Measurements from ENCODE around the gene CYGB. TPM values are rescaled to one million over a fixed set of nuclear protein-coding genes. Genes with fewer than 3 reads are reported as not detected.
A peak's percentile ranks its signal among the peaks of the same experiment; 100 is the strongest.

The CYGB gene
- total and polyA plus RNA-seq, 2 of the 13 experiments (the other 11 are each of a cell fraction or from before 2014, with no cell fraction given): 18.9 to 27.1 TPM

DNA sequence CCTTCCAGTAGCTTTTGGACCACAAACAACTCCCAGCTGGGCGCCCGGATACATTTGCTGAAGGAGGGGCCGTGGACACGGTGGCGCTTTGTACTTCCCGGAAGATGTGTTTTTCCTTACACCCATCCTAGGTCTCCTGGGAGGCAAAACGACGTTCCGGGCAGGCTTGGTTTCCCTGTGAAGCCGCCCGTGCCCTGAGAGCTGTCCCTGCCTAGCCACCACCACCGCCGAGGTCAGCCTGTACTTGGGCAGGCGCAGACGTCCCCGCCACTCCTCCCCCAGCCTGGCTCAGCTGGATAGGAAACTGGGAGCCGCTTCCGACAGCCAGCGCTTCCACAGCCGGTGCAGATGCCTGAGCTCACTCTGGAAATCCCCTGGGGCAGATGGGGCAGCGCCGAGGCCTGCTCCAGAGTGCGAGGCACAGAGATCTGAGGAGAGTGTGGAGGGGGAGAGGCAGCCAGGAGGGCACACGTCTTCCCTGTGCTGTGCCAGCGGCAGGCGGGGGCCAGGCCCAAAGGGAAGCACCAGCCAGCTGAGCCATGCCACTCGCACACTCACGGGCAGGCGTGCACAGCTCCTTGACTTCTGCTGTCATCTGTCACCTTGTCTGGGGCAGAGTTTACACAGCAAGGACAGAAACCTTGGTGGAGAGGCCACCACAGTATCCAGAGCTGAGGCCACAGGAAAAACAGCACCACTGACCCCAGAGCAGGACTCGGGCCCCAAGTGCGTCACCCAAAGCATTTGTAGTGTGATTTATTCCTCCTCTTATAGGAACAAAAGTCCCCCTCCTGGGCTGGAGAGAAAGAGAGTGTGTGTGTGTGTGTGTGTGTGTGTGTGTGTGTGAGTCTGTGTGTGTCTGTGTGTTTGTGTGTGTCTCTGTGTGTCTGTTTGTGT lies 39.3 kb downstream of the CYGB start (continued):
- TF ChIP-seq, protein P1, sequence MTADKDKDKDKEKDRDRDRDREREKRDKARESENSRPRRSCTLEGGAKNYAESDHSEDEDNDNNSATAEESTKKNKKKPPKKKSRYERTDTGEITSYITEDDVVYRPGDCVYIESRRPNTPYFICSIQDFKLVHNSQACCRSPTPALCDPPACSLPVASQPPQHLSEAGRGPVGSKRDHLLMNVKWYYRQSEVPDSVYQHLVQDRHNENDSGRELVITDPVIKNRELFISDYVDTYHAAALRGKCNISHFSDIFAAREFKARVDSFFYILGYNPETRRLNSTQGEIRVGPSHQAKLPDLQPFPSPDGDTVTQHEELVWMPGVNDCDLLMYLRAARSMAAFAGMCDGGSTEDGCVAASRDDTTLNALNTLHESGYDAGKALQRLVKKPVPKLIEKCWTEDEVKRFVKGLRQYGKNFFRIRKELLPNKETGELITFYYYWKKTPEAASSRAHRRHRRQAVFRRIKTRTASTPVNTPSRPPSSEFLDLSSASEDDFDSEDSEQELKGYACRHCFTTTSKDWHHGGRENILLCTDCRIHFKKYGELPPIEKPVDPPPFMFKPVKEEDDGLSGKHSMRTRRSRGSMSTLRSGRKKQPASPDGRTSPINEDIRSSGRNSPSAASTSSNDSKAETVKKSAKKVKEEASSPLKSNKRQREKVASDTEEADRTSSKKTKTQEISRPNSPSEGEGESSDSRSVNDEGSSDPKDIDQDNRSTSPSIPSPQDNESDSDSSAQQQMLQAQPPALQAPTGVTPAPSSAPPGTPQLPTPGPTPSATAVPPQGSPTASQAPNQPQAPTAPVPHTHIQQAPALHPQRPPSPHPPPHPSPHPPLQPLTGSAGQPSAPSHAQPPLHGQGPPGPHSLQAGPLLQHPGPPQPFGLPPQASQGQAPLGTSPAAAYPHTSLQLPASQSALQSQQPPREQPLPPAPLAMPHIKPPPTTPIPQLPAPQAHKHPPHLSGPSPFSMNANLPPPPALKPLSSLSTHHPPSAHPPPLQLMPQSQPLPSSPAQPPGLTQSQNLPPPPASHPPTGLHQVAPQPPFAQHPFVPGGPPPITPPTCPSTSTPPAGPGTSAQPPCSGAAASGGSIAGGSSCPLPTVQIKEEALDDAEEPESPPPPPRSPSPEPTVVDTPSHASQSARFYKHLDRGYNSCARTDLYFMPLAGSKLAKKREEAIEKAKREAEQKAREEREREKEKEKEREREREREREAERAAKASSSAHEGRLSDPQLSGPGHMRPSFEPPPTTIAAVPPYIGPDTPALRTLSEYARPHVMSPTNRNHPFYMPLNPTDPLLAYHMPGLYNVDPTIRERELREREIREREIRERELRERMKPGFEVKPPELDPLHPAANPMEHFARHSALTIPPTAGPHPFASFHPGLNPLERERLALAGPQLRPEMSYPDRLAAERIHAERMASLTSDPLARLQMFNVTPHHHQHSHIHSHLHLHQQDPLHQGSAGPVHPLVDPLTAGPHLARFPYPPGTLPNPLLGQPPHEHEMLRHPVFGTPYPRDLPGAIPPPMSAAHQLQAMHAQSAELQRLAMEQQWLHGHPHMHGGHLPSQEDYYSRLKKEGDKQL (CRISPR knock-in tag; IDR thresholded peaks at IDR 0.05; ENCODE audit: low read depth): no peak
- TF ChIP-seq MZF1 (CRISPR knock-in tag; IDR thresholded peaks at IDR 0.05; ENCODE audit: borderline replicate concordance) (no peak), KDM4B (CRISPR knock-in tag; IDR thresholded peaks at IDR 0.05) (no peak), YEATS2 (CRISPR knock-in tag; IDR thresholded peaks at IDR 0.05; ENCODE audit: borderline replicate concordance) (no peak), ZNF766 (CRISPR knock-in tag; IDR thresholded peaks at IDR 0.05; ENCODE audit: borderline replicate concordance) (no peak), SNRNP70 (IDR thresholded peaks at IDR 0.05; ENCODE audit: low read depth, low read length) (no peak)
- TF ChIP-seq, protein P2, sequence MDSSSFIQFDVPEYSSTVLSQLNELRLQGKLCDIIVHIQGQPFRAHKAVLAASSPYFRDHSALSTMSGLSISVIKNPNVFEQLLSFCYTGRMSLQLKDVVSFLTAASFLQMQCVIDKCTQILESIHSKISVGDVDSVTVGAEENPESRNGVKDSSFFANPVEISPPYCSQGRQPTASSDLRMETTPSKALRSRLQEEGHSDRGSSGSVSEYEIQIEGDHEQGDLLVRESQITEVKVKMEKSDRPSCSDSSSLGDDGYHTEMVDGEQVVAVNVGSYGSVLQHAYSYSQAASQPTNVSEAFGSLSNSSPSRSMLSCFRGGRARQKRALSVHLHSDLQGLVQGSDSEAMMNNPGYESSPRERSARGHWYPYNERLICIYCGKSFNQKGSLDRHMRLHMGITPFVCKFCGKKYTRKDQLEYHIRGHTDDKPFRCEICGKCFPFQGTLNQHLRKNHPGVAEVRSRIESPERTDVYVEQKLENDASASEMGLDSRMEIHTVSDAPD (CRISPR knock-in tag; IDR thresholded peaks at IDR 0.05): no peak
- TF ChIP-seq, protein P3, sequence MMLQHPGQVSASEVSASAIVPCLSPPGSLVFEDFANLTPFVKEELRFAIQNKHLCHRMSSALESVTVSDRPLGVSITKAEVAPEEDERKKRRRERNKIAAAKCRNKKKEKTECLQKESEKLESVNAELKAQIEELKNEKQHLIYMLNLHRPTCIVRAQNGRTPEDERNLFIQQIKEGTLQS (CRISPR knock-in tag; IDR thresholded peaks at IDR 0.05): no peak; the same call in 1 of the 2 replicates
- TF ChIP-seq, protein P4, sequence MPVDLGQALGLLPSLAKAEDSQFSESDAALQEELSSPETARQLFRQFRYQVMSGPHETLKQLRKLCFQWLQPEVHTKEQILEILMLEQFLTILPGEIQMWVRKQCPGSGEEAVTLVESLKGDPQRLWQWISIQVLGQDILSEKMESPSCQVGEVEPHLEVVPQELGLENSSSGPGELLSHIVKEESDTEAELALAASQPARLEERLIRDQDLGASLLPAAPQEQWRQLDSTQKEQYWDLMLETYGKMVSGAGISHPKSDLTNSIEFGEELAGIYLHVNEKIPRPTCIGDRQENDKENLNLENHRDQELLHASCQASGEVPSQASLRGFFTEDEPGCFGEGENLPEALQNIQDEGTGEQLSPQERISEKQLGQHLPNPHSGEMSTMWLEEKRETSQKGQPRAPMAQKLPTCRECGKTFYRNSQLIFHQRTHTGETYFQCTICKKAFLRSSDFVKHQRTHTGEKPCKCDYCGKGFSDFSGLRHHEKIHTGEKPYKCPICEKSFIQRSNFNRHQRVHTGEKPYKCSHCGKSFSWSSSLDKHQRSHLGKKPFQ (CRISPR knock-in tag; IDR thresholded peaks at IDR 0.05; ENCODE audit: insufficient replicate concordance): peak; percentile 72
- TF ChIP-seq, protein P5, sequence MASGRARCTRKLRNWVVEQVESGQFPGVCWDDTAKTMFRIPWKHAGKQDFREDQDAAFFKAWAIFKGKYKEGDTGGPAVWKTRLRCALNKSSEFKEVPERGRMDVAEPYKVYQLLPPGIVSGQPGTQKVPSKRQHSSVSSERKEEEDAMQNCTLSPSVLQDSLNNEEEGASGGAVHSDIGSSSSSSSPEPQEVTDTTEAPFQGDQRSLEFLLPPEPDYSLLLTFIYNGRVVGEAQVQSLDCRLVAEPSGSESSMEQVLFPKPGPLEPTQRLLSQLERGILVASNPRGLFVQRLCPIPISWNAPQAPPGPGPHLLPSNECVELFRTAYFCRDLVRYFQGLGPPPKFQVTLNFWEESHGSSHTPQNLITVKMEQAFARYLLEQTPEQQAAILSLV (CRISPR knock-in tag; IDR thresholded peaks at IDR 0.05; ENCODE audit: borderline replicate concordance): peak; percentile 96
- TF ChIP-seq, protein P6, sequence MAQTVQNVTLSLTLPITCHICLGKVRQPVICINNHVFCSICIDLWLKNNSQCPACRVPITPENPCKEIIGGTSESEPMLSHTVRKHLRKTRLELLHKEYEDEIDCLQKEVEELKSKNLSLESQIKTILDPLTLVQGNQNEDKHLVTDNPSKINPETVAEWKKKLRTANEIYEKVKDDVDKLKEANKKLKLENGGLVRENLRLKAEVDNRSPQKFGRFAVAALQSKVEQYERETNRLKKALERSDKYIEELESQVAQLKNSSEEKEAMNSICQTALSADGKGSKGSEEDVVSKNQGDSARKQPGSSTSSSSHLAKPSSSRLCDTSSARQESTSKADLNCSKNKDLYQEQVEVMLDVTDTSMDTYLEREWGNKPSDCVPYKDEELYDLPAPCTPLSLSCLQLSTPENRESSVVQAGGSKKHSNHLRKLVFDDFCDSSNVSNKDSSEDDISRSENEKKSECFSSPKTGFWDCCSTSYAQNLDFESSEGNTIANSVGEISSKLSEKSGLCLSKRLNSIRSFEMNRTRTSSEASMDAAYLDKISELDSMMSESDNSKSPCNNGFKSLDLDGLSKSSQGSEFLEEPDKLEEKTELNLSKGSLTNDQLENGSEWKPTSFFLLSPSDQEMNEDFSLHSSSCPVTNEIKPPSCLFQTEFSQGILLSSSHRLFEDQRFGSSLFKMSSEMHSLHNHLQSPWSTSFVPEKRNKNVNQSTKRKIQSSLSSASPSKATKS (CRISPR knock-in tag; IDR thresholded peaks at IDR 0.05): no peak
- TF ChIP-seq, protein P7, sequence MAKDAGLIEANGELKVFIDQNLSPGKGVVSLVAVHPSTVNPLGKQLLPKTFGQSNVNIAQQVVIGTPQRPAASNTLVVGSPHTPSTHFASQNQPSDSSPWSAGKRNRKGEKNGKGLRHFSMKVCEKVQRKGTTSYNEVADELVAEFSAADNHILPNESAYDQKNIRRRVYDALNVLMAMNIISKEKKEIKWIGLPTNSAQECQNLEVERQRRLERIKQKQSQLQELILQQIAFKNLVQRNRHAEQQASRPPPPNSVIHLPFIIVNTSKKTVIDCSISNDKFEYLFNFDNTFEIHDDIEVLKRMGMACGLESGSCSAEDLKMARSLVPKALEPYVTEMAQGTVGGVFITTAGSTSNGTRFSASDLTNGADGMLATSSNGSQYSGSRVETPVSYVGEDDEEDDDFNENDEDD (CRISPR knock-in tag; IDR thresholded peaks at IDR 0.05; ENCODE audit: borderline replicate concordance): peak; percentile 74; the same call in 1 of the 2 replicates
